Measurements from ENCODE around the gene IL31.
A peak's percentile ranks its signal among the peaks of the same experiment; 100 is the strongest.

Gene IL31

DNA sequence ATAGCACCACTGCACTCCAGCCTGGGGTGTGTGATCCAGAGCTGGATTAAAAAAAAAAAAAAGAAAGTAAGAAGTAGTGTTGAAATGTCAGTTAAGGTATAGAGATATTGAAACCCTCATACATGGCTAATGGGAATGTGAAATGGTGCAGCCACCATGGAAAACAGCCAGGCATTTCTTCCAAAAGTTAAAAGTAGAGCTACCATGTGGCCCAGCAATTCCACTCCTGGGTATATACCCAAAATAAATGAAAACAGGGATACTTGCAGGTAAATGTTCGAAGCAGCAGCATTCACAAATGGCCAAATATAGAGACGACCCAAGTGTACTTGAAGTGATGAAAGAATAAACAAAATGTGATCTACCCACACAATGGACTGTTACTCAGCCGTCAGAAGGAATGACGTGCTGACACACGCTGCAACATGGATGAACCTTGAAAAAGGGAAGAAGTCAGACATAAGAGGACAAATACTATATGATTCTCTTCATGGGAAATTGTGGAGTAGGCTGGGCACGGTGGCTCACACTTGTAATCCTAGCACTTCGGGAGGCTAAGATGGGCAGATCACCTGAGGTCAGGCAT, 15.2 kb downstream of the IL31 start:
- DNase-seq: no peak

DNA sequence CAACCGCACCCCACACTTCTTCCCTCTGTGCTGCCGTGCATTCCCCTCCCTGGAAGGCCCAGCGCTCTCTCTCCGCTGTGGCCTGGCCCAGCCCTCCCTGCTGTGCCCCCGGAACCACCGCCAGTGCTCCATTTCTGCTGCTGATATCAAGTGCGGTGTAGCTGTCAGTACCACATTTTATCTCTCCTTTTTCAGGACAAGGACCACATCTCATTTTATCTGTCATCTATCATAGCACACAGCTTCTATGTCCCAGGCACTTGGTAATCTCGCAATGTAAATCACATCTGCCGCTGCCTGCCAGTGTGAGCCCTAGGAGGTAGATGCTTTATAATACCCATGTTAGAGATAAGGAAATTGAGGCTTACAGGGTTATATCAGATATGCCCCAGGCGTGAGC, 18.3 kb downstream of the IL31 start:
- no peak for DNase-seq

DNA sequence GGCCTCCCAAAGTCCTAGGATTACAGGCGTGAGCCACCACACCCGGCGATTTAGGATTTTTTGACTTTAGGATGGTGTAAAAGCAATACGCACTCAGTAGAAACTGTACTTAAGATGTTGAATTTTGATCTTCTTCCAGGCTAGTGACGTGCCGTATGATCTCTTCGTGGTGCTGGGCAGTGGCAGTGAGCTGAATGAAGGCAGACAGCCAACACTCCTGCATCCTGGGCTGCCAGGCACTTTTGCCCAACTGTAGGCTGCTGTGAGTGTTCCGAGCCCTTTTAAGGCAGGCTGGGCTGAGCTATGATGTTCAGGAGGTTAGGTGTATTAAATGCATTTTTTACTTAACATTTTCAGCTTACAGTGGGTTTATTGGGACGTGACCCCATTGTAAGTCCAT, 21.3 kb downstream of the IL31 start:
- peak in 1 of 56 donors; percentile 7 for DNase-seq

DNA sequence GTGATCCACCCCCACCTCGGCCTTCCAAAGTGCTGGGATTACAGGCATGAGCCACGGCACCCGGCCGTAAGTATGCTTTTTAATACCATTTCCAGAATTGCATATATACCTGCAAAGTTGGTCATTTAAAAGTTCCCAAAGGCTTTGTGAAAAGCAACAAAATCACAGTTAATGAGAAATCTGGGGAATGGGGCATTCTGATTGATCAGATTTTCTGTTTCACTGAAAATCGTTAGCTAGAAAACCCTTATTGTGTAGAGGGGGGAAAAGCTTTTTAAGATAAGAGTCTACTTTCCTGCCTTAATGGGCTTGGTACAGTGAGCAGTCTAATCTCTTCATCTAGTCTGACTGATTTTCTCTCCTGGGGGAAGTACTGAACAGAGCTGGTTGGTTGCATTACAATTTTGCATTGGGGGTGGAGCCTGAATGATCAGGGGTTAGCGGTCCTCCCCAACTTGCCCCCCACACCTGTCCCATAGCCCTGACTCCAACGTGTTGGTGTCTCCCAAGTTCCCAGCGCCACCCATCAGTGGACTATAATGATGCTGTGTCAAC, 23.8 kb downstream of the IL31 start:
- no peak for DNase-seq

DNA sequence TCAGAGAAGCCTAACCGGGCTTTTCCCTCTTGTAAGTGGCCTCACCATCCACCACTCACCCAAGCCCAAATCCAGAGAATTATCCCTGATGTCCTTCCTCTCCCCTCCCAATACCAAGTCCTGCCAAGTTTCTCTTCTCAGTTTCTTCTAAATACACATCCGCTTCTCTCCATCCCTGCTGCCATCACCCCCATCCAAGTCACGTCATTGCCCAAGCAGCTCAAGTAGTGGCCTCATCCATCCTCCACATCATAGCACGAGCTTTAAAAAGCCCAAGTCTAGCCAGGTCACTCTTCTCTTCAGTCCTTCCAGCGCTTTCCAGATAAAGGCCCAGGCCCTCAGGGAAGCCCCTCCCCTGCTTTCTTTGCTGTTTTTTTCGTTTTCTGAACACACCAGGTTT, 25.4 kb downstream of the IL31 start:
- DNase-seq: no peak

DNA sequence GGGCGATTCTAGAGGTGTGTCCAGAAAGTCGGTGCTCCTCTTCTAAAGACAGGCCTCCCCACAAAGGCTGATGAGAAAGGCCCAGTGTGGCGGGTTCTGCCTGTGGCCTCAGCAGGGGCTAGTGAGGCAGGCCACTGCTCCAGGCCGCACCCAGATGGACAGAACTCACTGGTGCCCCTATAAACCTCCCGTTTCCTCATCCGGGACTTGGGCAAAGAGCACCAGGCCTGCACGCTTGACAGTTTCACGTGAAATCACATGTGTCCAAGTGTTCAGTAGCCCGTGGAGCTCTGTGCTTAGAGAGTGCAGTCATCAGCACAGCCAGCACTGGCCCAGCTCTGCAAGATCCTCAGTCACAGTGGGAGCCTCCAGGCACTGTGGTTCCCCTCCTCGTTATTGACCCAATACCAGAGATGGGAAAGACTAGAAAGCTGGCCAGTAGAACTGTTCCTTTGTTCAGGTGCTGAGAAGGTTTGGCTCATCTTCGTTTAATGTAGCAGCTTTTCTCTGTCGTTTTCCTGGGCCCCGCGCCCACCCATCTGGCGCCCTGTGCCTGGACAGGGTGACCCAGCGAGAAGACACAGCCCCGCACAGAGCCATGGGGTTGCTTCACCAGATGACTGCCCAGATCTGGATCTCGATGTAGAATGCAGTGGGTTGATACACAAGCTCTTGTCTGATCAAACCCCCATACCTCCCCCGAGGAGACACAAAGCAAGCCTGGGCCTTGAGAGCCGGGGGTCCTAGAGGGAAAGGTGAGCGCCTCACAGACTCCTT, 26.3 kb downstream of the IL31 start:
- no peak for DNase-seq

DNA sequence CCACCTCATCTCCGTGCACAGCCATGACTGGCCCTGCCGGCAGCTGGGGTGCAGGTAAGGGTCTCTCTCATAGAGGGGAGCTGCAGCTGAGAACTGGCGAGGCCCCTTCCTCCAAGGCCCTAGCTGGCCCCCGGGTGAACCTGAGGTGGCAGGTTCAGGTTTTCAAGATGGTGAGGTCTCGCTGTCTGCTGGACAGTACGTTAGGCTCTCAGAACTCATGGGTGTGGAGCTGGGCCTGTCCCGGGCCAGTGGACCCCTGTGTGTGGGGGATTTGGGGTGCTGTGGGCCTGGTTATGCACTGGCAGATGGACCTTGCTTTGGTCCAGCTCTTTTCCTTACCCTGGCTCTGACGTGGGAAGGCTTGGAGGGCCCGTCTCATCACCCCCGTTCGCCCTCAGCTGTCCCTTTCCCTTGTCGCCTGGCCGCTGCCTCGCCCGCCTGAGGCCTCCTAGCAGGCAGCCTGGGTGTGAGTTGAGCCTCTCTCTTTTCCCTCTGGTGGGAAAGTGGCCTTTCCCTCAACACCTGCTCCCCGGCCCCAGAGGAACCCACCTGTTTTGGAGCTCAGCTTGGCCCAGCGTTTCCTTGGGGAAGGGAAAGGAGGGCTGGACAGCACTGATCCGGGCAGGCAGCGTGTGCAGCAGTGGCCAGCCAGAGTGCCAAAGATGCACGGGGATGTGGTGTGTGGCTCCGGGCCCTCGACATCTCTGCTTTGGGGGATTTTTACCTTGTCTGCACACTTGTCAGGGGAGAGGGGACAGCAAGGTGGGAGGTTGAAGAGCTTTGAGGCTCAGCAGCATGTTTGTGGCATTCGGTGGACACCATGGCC, 28.3 kb downstream of the IL31 start:
- DNase-seq: no peak

DNA sequence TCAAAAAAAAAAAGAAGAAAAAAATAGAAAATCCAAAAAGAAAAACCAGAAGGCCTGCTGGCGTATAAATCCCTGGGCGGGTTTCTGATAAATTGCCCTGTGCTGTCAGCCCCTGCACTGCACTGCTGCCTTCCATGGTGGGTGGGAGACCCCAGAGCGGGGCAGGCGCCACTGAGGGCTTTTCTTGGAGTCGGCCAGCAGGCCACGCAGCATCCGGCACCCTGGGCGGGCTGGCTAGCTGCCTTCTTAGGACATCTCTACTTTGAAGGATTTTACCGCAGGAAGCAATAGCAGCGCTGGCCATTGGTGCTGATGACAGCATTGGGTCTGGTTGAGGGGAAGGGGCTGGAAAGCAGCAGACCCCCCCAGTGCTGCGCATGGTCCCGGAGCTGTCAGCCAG, 29.1 kb downstream of the IL31 start:
- no peak for DNase-seq

DNA sequence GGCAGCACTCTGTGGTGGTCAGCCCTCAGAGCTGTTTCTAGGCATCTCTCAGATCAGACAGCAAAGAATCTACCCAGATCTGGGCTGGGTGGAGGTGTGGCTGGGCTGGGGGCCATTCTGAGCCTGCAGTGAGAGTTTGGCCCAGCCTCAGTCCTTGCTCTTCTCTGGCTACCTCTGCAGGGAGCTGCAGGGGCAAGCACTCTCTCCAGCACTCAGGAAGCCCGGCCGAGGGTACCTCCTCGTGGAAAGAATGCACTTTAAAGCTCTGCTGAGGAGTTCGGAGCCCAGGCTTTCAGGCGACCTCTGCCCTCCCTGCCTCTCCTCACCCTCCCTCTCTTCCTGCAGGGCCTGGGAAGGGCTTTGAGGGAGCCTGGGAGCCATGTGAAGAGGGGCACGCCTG, 31.2 kb downstream of the IL31 start:
- no peak for DNase-seq

DNA sequence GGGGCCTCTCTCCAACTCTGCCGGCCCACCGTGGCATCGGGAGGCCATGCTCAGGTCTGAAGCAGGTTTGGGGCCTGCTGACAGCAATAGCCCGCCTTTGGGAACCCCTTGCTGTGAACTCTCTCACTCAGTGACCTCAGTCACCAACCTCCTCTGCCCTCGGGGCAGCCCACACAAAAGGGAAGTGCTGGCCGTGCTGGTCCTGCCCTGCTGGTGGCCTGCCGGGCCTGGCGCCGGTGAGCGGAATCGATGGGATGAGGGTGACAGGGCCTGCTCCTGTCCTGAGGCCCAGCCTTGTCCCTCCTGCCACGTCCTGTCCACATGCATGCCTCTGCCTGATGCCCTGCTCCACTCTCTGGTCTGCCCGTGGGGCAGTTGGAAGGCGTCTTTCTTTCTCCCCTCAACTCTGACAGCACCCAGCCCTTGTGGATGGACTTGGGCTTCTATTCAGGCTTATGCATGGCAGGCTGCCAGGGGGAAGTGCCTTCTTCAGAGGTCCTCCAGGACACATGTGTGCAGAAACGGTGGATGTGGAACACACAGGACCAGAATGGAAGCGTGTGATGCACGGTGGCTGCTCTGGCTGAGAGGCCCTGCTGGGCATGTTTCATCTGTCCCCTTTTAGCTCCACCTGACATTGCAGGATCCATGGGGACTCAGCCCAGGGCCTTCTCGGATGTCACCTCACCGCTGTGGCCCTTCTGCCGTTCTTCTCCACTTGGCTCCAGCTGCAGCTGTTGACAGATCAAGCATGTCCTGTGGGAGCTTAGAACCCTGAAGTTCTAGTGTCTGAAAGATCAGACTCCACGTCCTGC, 31.9 kb downstream of the IL31 start:
- DNase-seq: no peak

DNA sequence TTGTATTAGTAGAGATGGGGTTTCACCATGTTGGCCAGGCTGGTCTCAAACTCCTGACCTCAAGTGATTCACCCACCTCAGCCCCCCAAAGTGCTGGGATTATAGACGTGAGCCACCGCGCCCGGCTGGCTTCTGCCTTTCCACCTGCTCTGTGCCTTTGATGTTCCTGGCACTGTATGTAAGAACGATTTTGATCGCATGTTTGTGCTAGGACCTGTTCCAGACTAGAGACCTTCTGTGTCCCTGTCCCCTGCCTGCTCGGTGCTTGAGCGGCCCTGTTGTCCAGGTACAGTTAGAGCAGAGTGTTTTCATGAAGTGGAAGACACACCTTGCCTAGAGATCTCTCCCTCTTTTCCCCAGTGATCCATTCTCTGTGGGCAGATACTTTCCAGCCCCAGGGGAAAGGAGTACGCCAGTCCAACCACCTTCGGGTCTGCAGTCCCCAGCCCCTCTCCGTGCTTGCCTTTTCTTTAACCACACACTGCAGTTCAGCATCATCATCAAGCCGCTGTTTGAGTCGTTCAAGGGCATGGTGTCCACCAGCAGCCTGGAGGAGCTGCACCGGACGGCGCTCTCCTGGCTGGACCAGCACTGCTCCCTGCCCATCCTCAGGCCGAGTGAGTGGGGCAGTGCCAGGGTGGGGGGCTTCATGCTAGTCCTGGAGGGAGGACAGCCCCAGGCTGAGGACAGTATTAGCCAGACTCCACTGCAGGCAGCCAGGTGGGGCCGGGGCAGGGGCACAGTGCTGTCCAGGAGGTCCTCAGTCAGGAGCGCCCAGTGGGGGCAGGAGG, 33.4 kb downstream of the IL31 start:
- DNase-seq: no peak

DNA sequence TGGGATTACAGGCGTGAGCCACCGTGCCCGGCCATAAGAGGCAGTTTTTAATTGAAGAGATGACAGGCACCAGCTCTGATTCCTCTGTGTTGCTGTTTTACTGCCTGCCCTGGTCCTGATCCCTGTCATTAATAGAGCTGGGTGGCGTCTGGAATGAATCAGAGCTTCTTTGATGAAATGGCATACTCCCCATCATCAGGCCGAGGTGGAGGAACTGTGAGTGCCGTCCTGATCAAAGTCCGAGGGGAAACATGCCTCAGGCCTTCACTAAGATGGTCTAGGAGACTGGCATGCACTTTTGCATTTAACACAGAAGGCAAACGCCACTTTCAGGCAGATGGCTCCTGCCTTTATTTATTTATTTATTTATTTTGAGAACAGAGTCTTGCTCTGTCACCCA, 34.1 kb downstream of the IL31 start:
- DNase-seq: no peak

DNA sequence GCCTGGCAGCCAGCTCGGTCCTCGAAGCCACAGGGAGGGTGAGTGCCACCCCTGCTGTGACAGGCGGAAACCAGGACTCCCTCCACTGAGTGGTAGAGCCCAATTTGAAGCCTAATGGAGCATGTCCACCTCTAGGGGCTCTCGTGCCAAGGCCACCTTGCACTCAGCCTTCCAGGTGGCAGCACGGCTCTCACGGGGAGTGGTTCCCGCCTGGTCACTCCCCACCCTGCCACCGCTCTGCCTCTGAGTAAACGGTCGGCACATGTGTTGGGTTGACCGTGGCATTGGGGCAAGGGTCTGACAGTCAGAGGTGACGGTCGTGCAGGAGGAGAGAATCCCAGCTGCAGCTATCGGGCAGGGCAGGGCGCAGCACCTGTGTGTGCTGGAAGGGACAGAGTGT, 34.8 kb downstream of the IL31 start:
- DNase-seq: no peak

DNA sequence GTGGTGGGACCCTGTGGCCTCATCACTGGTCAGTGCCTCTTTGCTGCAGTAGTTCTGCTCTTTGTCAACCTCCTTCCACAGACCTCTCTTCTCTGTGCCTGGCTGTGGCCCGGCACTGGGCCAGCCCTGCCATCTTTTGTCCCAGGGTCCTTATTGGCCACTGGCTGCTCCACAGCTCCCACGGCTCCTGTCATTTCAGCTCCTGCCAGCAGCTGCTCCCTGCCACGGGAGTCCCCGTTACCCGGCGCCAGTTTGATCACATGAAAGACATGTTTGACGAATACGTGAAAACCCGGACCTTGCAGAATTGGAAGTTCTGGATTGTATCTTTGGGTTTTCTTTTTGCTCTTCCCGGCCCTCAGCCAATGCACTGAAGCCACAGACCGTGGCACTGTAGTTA, 35.4 kb downstream of the IL31 start:
- peak in 19 of 56 donors; percentile 1 to 60 (median 21) for DNase-seq

DNA sequence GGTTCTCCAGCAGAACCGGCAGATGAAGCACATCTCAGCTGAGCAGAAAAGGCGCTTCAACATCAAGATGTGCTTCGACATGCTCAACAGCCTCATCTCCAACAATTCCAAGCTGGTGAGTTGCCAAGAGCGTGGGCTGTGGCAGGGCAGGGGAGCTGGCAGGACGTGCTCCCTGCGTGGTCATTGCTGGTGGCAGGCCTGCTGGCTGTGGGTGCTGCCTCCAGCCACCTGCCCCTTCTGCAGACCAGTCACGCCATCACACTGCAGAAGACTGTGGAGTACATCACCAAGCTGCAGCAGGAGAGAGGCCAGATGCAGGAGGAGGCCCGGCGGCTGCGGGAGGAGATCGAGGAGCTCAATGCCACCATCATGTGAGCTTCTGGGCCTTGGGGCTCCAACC, 35.8 kb downstream of the IL31 start:
- DNase-seq: no peak

DNA sequence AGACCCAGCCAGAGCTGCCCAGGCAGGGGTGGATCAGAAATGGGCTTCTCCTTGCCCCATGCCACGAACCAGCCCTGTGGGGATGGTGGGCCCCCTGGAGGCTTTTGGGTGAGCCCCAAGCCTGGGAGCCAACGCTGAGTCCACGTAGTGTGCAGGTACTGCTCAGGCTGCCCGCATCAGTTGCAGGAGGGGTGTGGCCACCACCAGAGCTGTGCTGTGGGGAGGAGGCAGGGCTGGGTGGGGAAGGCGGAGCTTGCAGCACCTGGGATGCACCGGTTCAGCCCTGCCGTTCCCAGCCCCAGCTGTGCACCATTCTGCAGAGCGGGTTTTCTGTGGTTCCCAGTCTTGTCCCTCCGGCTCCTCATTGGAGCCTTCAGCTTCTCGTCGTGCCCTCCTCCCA, 36.3 kb downstream of the IL31 start:
- no peak for DNase-seq

DNA sequence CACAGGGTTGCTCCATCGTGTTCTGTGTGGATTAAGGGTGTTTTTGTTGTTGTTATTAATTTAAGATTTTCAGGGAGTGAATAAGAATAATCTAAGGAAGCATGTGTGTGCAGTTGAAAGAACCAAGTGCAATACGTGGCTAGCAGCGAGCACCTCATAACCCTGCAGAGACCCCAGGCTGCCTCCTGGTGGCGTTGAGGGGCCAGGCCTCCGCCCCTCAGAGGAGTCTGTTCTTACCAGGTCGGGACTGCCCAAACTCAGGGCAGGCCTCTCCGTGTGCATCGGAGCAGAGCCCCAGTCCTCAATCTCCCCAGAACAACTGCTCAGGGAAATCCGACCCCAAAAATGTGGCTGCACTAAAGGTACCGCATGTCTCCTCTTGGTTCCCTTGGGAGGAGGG, 36.8 kb downstream of the IL31 start:
- DNase-seq: no peak

DNA sequence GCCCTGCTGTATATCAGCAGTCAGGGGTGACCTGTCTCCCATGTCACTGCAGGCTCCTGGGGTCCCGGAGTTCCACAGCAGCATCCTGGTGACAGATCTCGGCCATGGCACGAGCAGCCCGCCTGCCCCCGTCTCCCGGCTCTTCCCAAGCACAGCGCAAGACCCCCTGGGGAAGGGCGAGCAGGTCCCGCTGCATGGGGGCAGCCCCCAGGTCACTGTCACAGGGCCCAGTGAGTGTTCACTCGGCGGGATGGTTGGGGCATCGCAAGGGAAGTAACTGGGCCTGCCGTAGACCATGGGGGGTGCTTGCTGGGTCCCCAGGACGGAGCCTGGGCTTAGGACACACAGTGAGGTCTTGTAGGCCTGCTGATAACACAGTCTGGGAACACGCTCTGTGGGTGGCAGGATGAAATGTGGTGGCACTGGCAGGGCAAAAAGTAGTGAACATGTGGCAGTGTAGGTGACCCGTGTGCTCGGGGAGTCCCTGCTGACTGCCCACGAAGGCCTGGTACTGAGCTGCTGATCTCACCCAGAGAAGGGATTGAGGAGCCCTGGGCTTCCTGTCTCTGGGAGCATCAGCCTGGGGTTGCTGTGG, 38.5 kb downstream of the IL31 start:
- DNase-seq: no peak

DNA sequence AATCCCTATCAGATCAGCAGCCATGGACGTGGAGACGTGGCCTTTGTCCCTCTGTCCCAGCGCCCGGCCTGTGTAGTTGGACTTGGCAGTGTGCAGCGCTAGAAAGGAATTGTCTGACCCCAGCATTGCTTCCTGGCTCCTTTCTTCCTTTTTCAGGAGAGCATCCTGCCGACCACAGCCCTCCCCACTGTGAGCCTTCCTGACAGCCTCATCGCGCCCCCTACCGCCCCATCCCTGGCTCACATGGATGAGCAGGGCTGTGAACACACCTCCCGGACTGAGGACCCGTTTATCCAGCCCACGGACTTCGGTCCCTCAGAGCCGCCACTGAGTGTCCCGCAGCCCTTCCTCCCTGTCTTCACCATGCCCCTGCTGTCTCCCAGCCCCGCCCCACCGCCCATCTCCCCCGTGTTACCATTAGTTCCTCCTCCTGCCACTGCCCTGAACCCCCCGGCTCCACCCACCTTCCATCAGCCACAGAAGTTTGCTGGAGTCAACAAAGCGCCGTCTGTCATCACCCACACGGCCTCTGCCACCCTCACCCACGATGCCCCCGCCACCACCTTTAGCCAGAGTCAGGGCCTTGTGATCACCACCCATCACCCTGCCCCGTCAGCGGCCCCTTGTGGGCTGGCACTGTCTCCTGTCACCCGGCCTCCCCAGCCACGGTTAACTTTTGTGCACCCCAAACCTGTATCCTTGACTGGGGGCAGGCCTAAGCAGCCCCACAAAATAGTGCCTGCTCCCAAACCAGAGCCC, 40.6 kb downstream of the IL31 start:
- DNase-seq: no peak

All from amygdala (tissue), 56 donors.